HG03060 (cell line): ENCODE data around the gene RFX5.
"Not testable (repeated sequence)": the region's sequence is repeated elsewhere in the genome, so short reads cannot be mapped to it uniquely, and the experiment has no call there.

Source experiments
- ATAC-seq: cut with Tn5 transposase; IDR thresholded peaks from one replicate; pipeline ENCODE4 v1.9.1; 2021; ENCODE audit warnings: low read depth, moderate number of reproducible peaks; ENCODE audit not compliant: unreplicated experiment

RFX5 gene

GRCh38 chr1:151346769-151347522 is at the start of gene RFX5:
Gene RFX5, minus strand, starts transcription at chr1:151347252. Its CDS starts 932 bp downstream, at chr1:151346320.
- ATAC-seq, result peak; percentile 96

- not testable (repeated sequence) for ATAC-seq
These were observed 49.2 kb upstream of the RFX5 start for GRCh38 chr1:151396265-151396664.

GRCh38 chr1:151393583-151393982 is 46.5 kb upstream of the RFX5 start:
- ATAC-seq, result no peak

- ATAC-seq, result no peak
These were observed 44.1 kb upstream of the RFX5 start for GRCh38 chr1:151391079-151391563.

- ATAC-seq, result not testable (repeated sequence)
These were observed 43.4 kb upstream of the RFX5 start for GRCh38 chr1:151390221-151391078.

GRCh38 chr1:151386002-151386401 is 39.0 kb upstream of the RFX5 start:
- ATAC-seq, result no peak

GRCh38 chr1:151384584-151384983 is 37.5 kb upstream of the RFX5 start:
- no peak for ATAC-seq

- ATAC-seq, result no peak
These were observed 30.3 kb upstream of the RFX5 start for GRCh38 chr1:151377150-151377884.

GRCh38 chr1:151373196-151373595 is 26.1 kb upstream of the RFX5 start:
- ATAC-seq, result no peak

GRCh38 chr1:151372058-151372934 is 25.2 kb upstream of the RFX5 start, which contains the start of gene SELENBP1:
Gene SELENBP1, minus strand, starts transcription at chr1:151372705. Its CDS starts 64 bp downstream, at chr1:151372641.
- no peak for ATAC-seq

GRCh38 chr1:151371370-151372057 is 24.5 kb upstream of the RFX5 start:
- ATAC-seq, result no peak

- no peak for ATAC-seq
These were observed 23.3 kb upstream of the RFX5 start for GRCh38 chr1:151370211-151370911.

- no peak for ATAC-seq
These were observed 22.6 kb upstream of the RFX5 start for GRCh38 chr1:151369621-151370048.

GRCh38 chr1:151369302-151369610 is 22.2 kb upstream of the RFX5 start:
- ATAC-seq, result no peak

- ATAC-seq, result no peak
These were observed 21.6 kb upstream of the RFX5 start for GRCh38 chr1:151368393-151369301.

GRCh38 chr1:151367658-151368392 is 20.8 kb upstream of the RFX5 start:
- ATAC-seq, result no peak

GRCh38 chr1:151364996-151365395 is 17.9 kb upstream of the RFX5 start:
- ATAC-seq, result no peak
